ENCODE measurements around the gene RCAN1. TPM values are rescaled to one million over a fixed set of nuclear protein-coding genes. Genes with fewer than 3 reads are reported as not detected.

The RCAN1 gene
- total and polyA plus RNA-seq, 2 of the 8 experiments (the other 6 are each of a cell fraction or from before 2014, with no cell fraction given): 1.7 to 6.4 TPM

DNA sequence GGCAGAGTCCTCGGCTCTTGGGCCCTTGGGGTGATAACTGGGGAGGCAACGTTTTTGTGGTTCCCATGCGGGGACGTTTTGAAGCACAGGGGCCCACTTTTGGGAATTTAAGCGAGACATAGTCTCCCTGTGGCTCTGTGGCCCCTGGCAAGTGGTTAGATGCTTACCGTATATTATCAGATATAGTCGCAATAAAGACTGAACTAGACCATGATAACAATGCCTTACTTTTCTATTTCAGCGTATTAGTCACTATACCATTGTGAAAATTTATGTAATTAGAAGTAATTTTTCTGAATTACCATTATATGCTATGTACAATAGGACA, 538 bp upstream of the RCAN1 start:
- Histone ChIP-seq H2AFZ (ENCODE audit: low read length) (no peak overlapping the region), H2BK12ac (ENCODE audit: low read depth, low read length) (no peak overlapping the region)
- TF ChIP-seq SAP30 (IDR thresholded peaks at IDR 0.05; ENCODE audit: insufficient read depth, insufficient replicate concordance, low read length) (no peak), TAF7 (optimal IDR thresholded peaks at IDR 0.05; ENCODE audit: borderline replicate concordance, low read depth, low read length) (no peak), POLR2A (IDR thresholded peaks at IDR 0.05; ENCODE audit: control extremely low read depth in 1 of 2, low read depth in 2 of 2, low read length in 2 of 2) (no peak), TCF12 (IDR thresholded peaks at IDR 0.05; ENCODE audit: low read depth, low read length) (no peak), KDM5A (IDR thresholded peaks at IDR 0.05; ENCODE audit: low read length) (no peak), EZH2 (IDR thresholded peaks at IDR 0.05; ENCODE audit: low read depth, low read length, severe bottlenecking) (no peak), NRF1 (IDR thresholded peaks at IDR 0.05; ENCODE audit: low read depth, low read length) (no peak), RFX5 (IDR thresholded peaks at IDR 0.05; ENCODE audit: borderline replicate concordance, low read depth, low read length) (no peak), CBX5 (IDR thresholded peaks at IDR 0.05; ENCODE audit: low read depth, low read length) (no peak), KDM1A (IDR thresholded peaks at IDR 0.05; ENCODE audit: borderline replicate concordance, low read length) (no peak), EP300 (IDR thresholded peaks at IDR 0.05; ENCODE audit: borderline replicate concordance in 1 of 2, low read depth in 2 of 2, low read length in 2 of 2) (no peak), BCL11A (IDR thresholded peaks at IDR 0.05; ENCODE audit: low read depth in 2 of 2, low read length in 2 of 2) (no peak), MAFK (IDR thresholded peaks at IDR 0.05; ENCODE audit: low read depth, low read length) (no peak), SUZ12 (IDR thresholded peaks at IDR 0.05; ENCODE audit: low read length) (no peak), EGR1 (IDR thresholded peaks at IDR 0.05; ENCODE audit: borderline replicate concordance, low read depth, low read length) (no peak)

More for the DNA sequence above, 538 bp upstream of the RCAN1 start:
- Histone ChIP-seq H3K56ac (replicated peaks; ENCODE audit: insufficient read length, low read depth, low read length) (no peak overlapping the region), H2BK5ac (ENCODE audit: low read depth, low read length) (no peak overlapping the region), H2BK15ac (ENCODE audit: low read length) (no peak overlapping the region), H3K9ac (replicated peaks in 1 of 4; ENCODE audit: extremely low read depth in 1 of 4, low read depth in 3 of 4, low read length in 3 of 4) (no peak overlapping the region), H4K5ac (ENCODE audit: insufficient read length, low read depth, low read length) (no peak overlapping the region), H3K27me3 (replicated peaks in 1 of 4; ENCODE audit: control insufficient read depth in 3 of 4, extremely low read depth in 1 of 4, insufficient read depth in 3 of 4, low read length in 3 of 4) (peaks cover 7 to 23% (median 16%) of the 10 kb centered on the region in 4 experiments), H3K36me3 (ENCODE audit: control insufficient read depth in 2 of 4, insufficient read depth in 4 of 4, low read length in 3 of 4) (no peaks in the 10 kb centered on the region), H3K18ac (ENCODE audit: extremely low read depth, low read length) (no peak overlapping the region), H3K23me2 (ENCODE audit: low read depth, low read length) (peaks cover 7% of the 10 kb centered on the region; the same call in 1 of the 2 replicates), H3K4me1 (replicated peaks in 1 of 4; ENCODE audit: control insufficient read depth in 3 of 4, insufficient read depth in 4 of 4, low read length in 3 of 4) (peaks cover 0 to 6% (median 2%) of the 10 kb centered on the region in 4 experiments; a peak in 3 of 7 replicates), H3K4ac (replicated peaks; ENCODE audit: insufficient read length, low read depth, low read length) (no peak overlapping the region), H3K79me2 (ENCODE audit: control insufficient read depth in 1 of 2, insufficient read depth in 2 of 2, low read length in 2 of 2) (no peaks in the 10 kb centered on the region), H3K27ac (ENCODE audit: low read depth, low read length) (no peak overlapping the region), H2AK5ac (ENCODE audit: low read depth, low read length) (no peak overlapping the region), H2BK120ac (replicated peaks; ENCODE audit: low read depth, low read length) (no peak overlapping the region), H4K91ac (replicated peaks; ENCODE audit: insufficient read length, low read length) (no peak overlapping the region), H3K23ac (ENCODE audit: insufficient read length) (no peak overlapping the region), H3K14ac (ENCODE audit: insufficient read length) (no peak overlapping the region), H3K4me3 (ENCODE audit: extremely low read depth in 1 of 4, insufficient read depth in 2 of 4, low read depth in 3 of 4, low read length in 4 of 4) (peak overlapping the region in 3 of 4 experiments; percentile 50 to 69 (median 58); a peak in 4 of 8 replicates), H2BK20ac (ENCODE audit: low read length) (no peak overlapping the region), H4K20me1 (replicated peaks in 1 of 2; ENCODE audit: control insufficient read depth in 1 of 2, insufficient read depth in 2 of 2, low read length in 2 of 2) (peaks cover 0 to 1% of the 10 kb centered on the region in 2 experiments), H3K4me2 (ENCODE audit: insufficient read depth in 1 of 2, low read depth in 2 of 2, low read length in 2 of 2) (peak overlapping the region; percentile 85 to 90), H4K8ac (ENCODE audit: extremely low read depth, insufficient read depth, low read length) (no peak overlapping the region), H3K9me3 (ENCODE audit: insufficient read depth in 2 of 2, low read depth in 1 of 2, low read length in 1 of 2) (no peaks in the 10 kb centered on the region), H3K79me1 (ENCODE audit: low read depth, low read length) (no peaks in the 10 kb centered on the region)
- whole genome bisulfite sequencing, 2 experiments (ENCODE audit: extremely low coverage in 1 of 2, insufficient coverage in 1 of 2, insufficient read length in 1 of 2, insufficient replicate concordance in 2 of 2, low coverage in 1 of 2, low lambda C conversion rate in 2 of 2, missing lambda C conversion rate in 1 of 2): 20% methylated on average over 8 of the region's 8 CpGs; no CpG with 5 or more reads in 1 of the 2 experiments
- FAIRE-seq (no peak), DNase-seq (ENCODE audit: low read depth in 1 of 2, low spot score in 2 of 2) (no peak)
- ChIA-PET POLR2A (ENCODE audit: partially characterized antibody) (no interaction called here), CTCF (ENCODE audit: partially characterized antibody) (interaction anchor here (1.1 to 5.3 kb wide), 4 partner anchors 11 to 248 kb away, joined by 3 to 26 read pairs (median 10); no protein-coding TSS in a partner anchor)
